ENCODE measurements around the gene NUP205. TPM values are rescaled to one million over a fixed set of nuclear protein-coding genes. Genes with fewer than 3 reads are reported as not detected.

NUP205 gene
- total RNA-seq, 1 donor from 2014 or later: 33.6 TPM

GRCh38 chr7:135645296-135645904 is 87.7 kb downstream of the NUP205 start:
- Histone ChIP-seq H3K9me3 (no peaks in the 10 kb centered on the region), H3K27me3 (no peaks in the 10 kb centered on the region), H3K4me3 (peak overlapping the region in 1 of 2 donors; percentile 20), H3K36me3 (peaks cover 6 to 40% of the 10 kb centered on the region in 2 donors), H3K27ac (no peak overlapping the region), H3K4me1 (no peaks in the 10 kb centered on the region)
- TF ChIP-seq CTCF (IDR thresholded peaks at IDR 0.05): peak; percentile 23 to 81 (median 79)
- no peak for DNase-seq (ENCODE audit: low spot score in 2 of 2)
- intact Hi-C loops (cut with DNase I): loop anchor here (2.0 kb wide), 2 partner anchors 25 to 365 kb away; no protein-coding TSS in a partner anchor

GRCh38 chr7:135647755-135648154 is 90.0 kb downstream of the NUP205 start:
- Histone ChIP-seq H3K4me1 (no peaks in the 10 kb centered on the region), H3K9me3 (no peaks in the 10 kb centered on the region), H3K27ac (no peak overlapping the region), H3K36me3 (peaks cover 4 to 27% of the 10 kb centered on the region in 2 donors), H3K27me3 (no peaks in the 10 kb centered on the region), H3K4me3 (no peak overlapping the region)
- no peak for TF ChIP-seq CTCF (IDR thresholded peaks at IDR 0.05)
- intact Hi-C loops (cut with DNase I): no loop called here
- DNase-seq (ENCODE audit: low spot score in 2 of 2): no peak

- Histone ChIP-seq H3K9me3 (no peaks in the 10 kb centered on the region), H3K27me3 (no peaks in the 10 kb centered on the region), H3K27ac (no peak overlapping the region), H3K4me1 (no peaks in the 10 kb centered on the region), H3K4me3 (no peak overlapping the region), H3K36me3 (peaks cover 0 to 23% of the 10 kb centered on the region in 2 donors)
- intact Hi-C loops (cut with DNase I): no loop called here
- TF ChIP-seq CTCF (IDR thresholded peaks at IDR 0.05): no peak
- no peak for DNase-seq (ENCODE audit: low spot score in 2 of 2)
These were observed 90.5 kb downstream of the NUP205 start for GRCh38 chr7:135648235-135648634.

- DNase-seq (ENCODE audit: low spot score in 2 of 2): no peak
- no peak for TF ChIP-seq CTCF (IDR thresholded peaks at IDR 0.05)
- intact Hi-C loops (cut with DNase I): no loop called here
- Histone ChIP-seq H3K4me1 (no peaks in the 10 kb centered on the region), H3K36me3 (peaks cover 0 to 10% of the 10 kb centered on the region in 2 donors), H3K4me3 (no peak overlapping the region), H3K27ac (no peak overlapping the region), H3K9me3 (no peaks in the 10 kb centered on the region), H3K27me3 (no peaks in the 10 kb centered on the region)
These were observed 93.3 kb downstream of the NUP205 start for GRCh38 chr7:135650831-135651573.

GRCh38 chr7:135653340-135654080 is 95.8 kb downstream of the NUP205 start:
- Histone ChIP-seq H3K27me3 (no peaks in the 10 kb centered on the region), H3K4me1 (no peaks in the 10 kb centered on the region), H3K36me3 (no peaks in the 10 kb centered on the region), H3K4me3 (no peak overlapping the region), H3K9me3 (no peaks in the 10 kb centered on the region), H3K27ac (no peak overlapping the region)
- TF ChIP-seq CTCF (IDR thresholded peaks at IDR 0.05): no peak
- intact Hi-C loops (cut with DNase I): no loop called here
- DNase-seq (ENCODE audit: low spot score in 2 of 2): no peak
